HFF-Myc (cell line): ENCODE results near the gene HMGXB3.

ENCODE experiments used
- DNase-seq: peaks from one replicate; pipeline ENCODE4 v3.0.0-alpha.2; 2011; ENCODE audit warnings: low read depth; ENCODE audit errors: extremely low read depth
- H3K4me3 ChIP-seq: replicated peaks from 2 replicates; pipeline ENCODE4 v1.5.1; 2011; ENCODE audit warnings: low read depth, mild to moderate bottlenecking, control low read depth, low read length
- TF ChIP-seq, protein P1 (sequence below): IDR thresholded peaks from 2 replicates; pipeline ENCODE4 v1.5.1; 2012; ENCODE audit warnings: mild to moderate bottlenecking, low read depth, low read length, control low read depth; ENCODE audit errors: missing control alignments

HMGXB3 gene

DNA sequence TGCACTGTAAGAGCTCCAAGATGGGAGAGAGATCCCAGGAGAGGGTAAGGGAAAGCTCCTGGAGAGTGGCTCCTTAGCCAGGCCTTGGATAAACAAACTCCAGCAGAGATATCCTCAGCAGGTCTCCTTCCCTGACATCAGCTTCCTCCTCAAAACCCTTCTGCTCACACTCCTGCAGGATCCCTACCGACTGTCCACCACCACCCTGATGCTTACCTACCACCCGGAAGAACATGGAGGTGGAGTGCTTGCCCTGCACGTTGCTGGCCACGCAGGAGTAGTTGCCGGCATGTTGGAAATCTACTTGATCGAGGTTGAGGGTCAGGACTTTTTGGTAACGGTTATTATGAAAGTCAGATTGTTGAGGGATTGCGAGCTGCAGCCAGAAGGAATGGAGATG is 76.5 kb downstream of the HMGXB3 start:
- no peak for DNase-seq

DNA sequence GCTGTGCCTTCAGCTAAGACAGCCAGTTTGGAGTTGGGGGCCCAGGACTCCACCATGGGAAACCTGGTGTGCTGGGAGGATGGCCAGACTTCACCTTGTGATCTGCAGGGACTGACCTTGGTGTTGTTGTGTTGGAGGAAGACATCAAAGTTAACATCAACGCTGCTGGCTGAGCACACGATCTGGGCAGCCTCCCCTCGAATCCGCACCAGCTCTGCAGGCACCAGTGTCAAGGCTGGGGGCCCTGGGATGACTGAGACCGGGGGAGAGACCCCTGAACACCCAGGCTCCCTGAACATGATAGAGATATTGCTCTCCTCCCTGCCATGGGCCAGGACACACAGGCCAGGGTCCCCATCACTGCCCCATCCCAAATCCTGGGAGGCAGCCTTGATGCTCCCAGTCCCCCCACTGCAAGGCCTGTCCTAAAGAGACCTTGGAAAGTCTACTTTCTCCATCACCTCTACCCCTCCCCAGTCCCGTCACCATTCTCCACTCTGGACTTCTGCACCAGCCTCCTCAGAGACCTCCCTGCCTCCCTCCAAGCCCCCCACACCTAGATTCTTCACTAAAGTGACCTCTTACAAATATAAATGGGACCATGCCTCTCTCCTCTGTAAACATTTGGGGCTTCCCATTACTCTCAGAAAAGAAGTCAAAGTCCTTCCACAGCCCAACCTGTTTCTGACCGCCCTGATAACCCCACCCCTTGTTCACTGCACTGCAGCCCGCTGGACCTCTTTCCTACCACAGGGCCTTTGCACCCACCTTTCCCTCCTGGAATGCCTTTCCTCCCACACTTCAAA is 77.7 kb downstream of the HMGXB3 start:
- no peak for DNase-seq
- no peak overlapping the region for H3K4me3 ChIP-seq
- TF ChIP-seq, protein P1, sequence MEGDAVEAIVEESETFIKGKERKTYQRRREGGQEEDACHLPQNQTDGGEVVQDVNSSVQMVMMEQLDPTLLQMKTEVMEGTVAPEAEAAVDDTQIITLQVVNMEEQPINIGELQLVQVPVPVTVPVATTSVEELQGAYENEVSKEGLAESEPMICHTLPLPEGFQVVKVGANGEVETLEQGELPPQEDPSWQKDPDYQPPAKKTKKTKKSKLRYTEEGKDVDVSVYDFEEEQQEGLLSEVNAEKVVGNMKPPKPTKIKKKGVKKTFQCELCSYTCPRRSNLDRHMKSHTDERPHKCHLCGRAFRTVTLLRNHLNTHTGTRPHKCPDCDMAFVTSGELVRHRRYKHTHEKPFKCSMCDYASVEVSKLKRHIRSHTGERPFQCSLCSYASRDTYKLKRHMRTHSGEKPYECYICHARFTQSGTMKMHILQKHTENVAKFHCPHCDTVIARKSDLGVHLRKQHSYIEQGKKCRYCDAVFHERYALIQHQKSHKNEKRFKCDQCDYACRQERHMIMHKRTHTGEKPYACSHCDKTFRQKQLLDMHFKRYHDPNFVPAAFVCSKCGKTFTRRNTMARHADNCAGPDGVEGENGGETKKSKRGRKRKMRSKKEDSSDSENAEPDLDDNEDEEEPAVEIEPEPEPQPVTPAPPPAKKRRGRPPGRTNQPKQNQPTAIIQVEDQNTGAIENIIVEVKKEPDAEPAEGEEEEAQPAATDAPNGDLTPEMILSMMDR = no peak

More for the DNA sequence above, 76.5 kb downstream of the HMGXB3 start:
- H3K4me3 ChIP-seq = no peak overlapping the region
- TF ChIP-seq, protein P1 = no peak

DNA sequence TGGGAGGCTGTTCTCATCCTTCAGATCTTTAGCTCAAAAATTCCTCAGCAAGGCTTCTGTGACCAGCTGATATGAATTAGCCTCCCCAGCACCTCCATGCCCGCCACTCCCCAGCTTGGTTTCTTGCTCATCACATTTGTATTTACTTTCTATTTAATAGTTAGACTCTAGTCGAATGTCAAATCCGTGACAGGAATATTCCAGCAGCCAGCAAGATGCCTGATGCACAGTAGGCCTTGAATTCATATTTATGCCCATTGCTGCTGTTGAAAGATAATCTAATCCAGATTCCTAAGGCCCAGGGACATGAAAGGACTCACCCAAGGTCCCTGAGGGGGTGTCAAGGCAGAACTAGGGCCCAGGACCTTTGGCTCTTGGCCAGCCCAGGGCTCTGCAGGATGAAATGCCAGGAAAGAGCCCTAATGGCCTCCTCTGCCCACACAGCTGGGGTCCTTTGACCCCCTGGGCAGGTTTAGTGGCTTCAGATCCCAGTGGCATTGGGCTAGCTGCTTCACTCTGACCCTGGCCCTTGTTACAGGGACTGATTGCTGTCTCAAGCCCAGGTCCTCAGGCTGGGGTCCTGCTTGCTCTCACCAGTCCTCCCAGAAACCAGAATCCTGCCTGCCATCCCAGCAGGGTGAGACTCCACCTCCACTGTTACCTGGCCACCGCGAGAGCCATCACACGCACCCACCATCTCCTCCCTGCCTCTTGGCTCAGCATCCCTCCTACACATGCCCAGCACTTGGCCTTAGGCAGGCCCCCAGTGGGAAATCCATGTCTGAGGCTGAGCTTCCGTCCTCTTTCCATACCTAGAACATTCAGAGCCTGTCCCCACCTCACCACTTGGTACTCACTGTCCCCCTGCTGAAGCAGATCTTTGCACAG is 78.5 kb downstream of the HMGXB3 start:
- DNase-seq = no peak
- H3K4me3 ChIP-seq = no peak overlapping the region
- TF ChIP-seq, protein P1 = no peak

DNA sequence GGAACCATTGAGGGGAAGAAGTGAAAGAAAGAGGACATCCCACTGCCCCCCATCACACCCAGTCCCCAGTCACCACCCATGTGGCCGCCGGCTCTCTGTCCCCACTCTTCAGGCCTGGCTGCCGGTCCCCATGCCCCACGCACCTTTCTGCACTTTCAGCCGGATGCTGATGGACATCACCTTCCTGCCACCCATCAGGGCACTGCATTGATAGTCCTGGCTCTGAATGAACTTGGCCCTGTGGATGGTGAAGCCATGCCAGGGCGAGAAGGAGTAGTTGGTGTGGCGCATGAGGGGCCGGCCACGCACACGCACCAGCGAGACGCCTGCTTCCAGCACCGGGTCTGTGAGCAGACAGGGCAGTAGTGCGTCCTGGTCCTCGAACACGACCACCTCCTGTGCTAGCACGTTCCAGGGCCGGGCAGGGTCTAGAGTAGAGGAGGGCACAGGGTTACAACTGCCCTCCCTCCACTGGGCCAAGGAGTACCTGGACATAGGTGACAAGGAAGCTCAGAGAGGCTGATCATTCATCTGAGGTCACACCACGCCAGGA is 79.4 kb downstream of the HMGXB3 start:
- H3K4me3 ChIP-seq = no peak overlapping the region
- DNase-seq = no peak
- TF ChIP-seq, protein P1 = no peak

DNA sequence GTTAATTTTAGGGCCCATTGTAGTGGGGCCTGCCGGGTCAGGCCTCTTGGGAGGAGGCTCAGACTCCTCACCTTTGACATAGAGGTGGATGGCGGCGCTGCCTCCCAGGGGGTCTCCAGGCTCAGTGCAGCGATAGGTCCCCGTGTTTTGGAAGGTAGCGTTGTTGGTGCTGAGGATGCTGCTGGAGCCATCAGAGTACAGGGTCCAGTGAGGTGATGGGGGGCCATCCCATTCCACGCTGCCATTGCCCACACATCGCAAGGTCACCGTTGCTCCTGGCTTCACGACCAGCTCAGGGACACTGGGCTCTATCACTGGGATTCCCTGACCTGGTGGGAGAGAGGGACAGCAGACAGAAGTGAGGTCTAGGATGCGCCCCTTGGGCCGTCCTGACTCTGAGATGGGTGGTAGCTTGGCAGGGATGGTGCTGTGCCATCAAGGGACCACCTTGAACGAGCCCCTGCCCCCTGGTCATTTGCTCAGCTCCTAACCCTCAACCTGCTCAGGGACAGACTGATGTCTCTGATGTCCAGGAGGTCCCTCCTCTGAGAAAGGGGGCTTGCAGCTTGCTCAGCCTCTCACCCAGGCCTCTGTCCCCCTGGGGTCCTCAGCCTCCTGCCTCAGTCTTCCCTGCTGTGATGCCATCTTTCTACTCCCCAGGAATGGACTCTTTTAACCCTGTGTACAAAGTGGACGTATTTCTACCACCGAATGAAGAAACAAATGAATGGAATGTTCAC is 80.3 kb downstream of the HMGXB3 start:
- no peak for DNase-seq
- TF ChIP-seq, protein P1 = no peak

More for the DNA sequence above, 80.3 kb downstream of the HMGXB3 start:
- no peak overlapping the region for H3K4me3 ChIP-seq
